Activated CD8-positive, alpha-beta T cell treated with anti-CD3 and anti-CD28 coated beads for 36 hours (primary cell): ENCODE results near the gene MPHOSPH9. TPM values are rescaled to one million over a fixed set of nuclear protein-coding genes. Genes with fewer than 3 reads are reported as not detected.

Source experiments
- ATAC-seq: fragments of 200-7000 bp; cut with Tn5 transposase; one replicate; pipeline ENCODE4 v1.10.0; 2021; ENCODE audit warnings: mild to moderate bottlenecking, moderate library complexity
- CTCF ChIA-PET: fragments of 350-600 bp; sonication (Branson Sonifier 250); formaldehyde crosslinking; loops from one replicate; lab custom pipeline; 2021; ENCODE audit warnings: antibody characterized with exemption; lab: Charles Lee
- POLR2A ChIA-PET: fragments of 350-600 bp; sonication (Branson Sonifier 250); formaldehyde crosslinking; loops from one replicate; lab custom pipeline; 2021; ENCODE audit warnings: antibody characterized with exemption; lab: Charles Lee
- DNase-seq: peaks from one replicate; pipeline ENCODE4 v3.0.0-alpha.2; 2020
- H3K27ac Mint-ChIP-seq: one replicate; pipeline ENCODE4 v1.8.0; 2021; ENCODE audit warnings: mild to moderate bottlenecking, mixed read lengths
- H3K27me3 Mint-ChIP-seq: one replicate; pipeline ENCODE4 v1.8.0; 2021; ENCODE audit warnings: mixed read lengths
- H3K36me3 Mint-ChIP-seq: one replicate; pipeline ENCODE4 v1.8.0; 2021; ENCODE audit warnings: low read depth, mixed read lengths
- H3K4me1 Mint-ChIP-seq: one replicate; pipeline ENCODE4 v1.8.0; 2021; ENCODE audit warnings: low read depth, mixed read lengths
- H3K4me3 Mint-ChIP-seq: one replicate; pipeline ENCODE4 v1.8.0; 2021; ENCODE audit warnings: mild to moderate bottlenecking, moderate library complexity, mixed read lengths
- H3K9me3 Mint-ChIP-seq: one replicate; pipeline ENCODE4 v1.8.0; 2021; ENCODE audit warnings: mixed read lengths
- CTCF ChIP-seq: fragments of 200-600 bp; IDR thresholded peaks from one replicate; pipeline ENCODE4 v1.8.0; 2022; ENCODE audit warnings: antibody characterized with exemption, mild to moderate bottlenecking
- intact Hi-C: fragments of 100-400 bp; cut with micrococcal nuclease; formaldehyde crosslinking; loops from one replicate; pipeline ENCODE4 v1.10.0; 2022
- total RNA-seq, 2 experiments: library from RNA; stranded (reverse); gene quantifications; one replicate each; pipeline ENCODE4 v1.2.3, GENCODE V29; 2021

The MPHOSPH9 gene
- total RNA-seq, 2 experiments from 2014 or later: 96.9 to 101 TPM

DNA sequence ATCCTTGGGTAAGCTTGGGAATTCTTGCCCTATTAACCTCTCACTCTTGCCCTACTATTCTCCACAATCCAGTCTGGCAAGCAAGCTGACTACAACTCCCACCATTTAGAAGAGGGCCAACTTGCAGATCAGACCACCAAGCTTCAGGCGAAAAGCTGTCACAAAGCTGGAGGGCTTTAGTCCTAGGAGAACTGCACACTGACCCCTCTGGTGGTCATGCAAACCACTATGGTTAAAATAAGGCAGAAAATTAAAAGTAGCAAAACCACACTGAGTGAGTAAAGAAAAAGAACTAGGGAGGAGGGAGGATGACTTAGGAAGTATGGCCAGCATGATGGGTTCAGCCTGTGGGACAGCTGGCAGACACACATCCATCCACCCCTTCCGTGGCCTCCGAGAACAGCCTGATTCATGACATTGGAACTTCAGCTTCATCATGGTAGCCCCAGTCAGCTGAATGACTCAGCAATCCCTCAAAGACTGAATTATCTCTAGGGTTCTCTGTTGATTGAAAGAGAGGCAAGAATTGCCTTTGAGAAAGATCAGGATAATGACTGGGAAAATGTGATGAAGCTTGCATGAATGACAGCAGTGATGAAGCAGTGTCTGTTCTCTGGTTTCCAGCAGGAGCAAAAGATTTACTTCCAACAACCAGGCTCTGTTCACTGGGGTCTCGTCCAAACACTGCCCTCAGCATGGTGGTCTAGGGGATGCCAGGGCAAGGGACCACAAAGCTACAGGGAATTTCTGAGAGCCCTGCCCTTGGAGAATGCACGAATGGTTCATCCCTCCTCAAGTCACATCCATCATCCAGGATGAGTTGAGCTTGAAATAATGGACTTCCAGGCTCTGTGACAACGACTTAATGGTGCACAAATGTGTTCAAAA is 106.4 kb downstream of the MPHOSPH9 start:
- Mint-ChIP-seq H3K27ac (no peak overlapping the region), H3K4me1 (peaks cover 39% of the 10 kb centered on the region), H3K36me3 (no peaks in the 10 kb centered on the region), H3K4me3 (no peak overlapping the region), H3K27me3 (no peaks in the 10 kb centered on the region), H3K9me3 (no peaks in the 10 kb centered on the region)
- ChIA-PET POLR2A (interaction anchor here (1.0 kb wide), 1 partner anchor 50 kb away, joined by 3 read pairs; no protein-coding TSS in a partner anchor), CTCF (interaction anchor here (1.3 kb wide), 1 partner anchor 25 kb away, joined by 3 read pairs; no protein-coding TSS in a partner anchor)
- TF ChIP-seq CTCF: no peak
- intact Hi-C loops: no loop called here
- DNase-seq (no peak), ATAC-seq (no peak)

- CTCF ChIA-PET: interaction anchor here (0.8 to 1.7 kb wide), 6 partner anchors 9 to 261 kb away, joined by 3 to 5 read pairs (median 4); no protein-coding TSS in a partner anchor
- DNase-seq: peak; percentile 31
Measured at GRCh38 chr12:123122626-123123025, 110.3 kb downstream of the MPHOSPH9 start.

DNA sequence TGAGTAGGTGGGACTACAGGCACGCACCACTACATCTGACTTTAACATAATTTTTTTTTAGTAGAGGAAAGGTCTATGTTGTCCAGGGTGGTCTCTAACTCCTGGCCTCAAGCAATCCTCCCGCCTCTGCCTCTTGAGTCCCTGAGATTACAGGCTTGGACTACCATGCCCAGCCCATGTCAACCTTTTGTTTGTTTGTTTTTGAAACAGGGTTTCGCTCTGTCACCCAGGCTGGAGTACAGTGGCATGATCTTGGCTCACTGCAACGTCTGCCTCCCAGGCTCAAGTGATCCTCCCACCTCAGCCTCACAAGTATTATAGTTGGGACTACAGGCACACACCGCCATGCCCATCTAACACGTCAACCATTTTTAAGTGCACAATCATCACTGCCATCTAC is 111.3 kb downstream of the MPHOSPH9 start:
- intact Hi-C loops: no loop called here
- Mint-ChIP-seq H3K27ac (peak overlapping the region; percentile 55), H3K4me1 (peaks cover 57% of the 10 kb centered on the region), H3K4me3 (no peak overlapping the region), H3K27me3 (no peaks in the 10 kb centered on the region), H3K36me3 (no peaks in the 10 kb centered on the region), H3K9me3 (no peaks in the 10 kb centered on the region)
- CTCF ChIA-PET: interaction anchor here (0.8 to 1.9 kb wide), 6 partner anchors 10 to 260 kb away, joined by 3 to 6 read pairs (median 3); no protein-coding TSS in a partner anchor
- TF ChIP-seq CTCF: no peak
- DNase-seq (no peak), ATAC-seq (no peak)
- POLR2A ChIA-PET: interaction anchor here (1.5 to 3.4 kb wide), 3 partner anchors 9 to 45 kb away, joined by 5 to 14 read pairs (median 7); no protein-coding TSS in a partner anchor

More at GRCh38 chr12:123122626-123123025, 110.3 kb downstream of the MPHOSPH9 start:
- H3K9me3 Mint-ChIP-seq: no peaks in the 10 kb centered on the region
- H3K4me3 Mint-ChIP-seq: no peak overlapping the region
- no peaks in the 10 kb centered on the region for H3K27me3 Mint-ChIP-seq
- no peaks in the 10 kb centered on the region for H3K36me3 Mint-ChIP-seq
- POLR2A ChIA-PET: interaction anchor here (1.5 kb wide), 1 partner anchor 9 kb away, joined by 5 read pairs; no protein-coding TSS in a partner anchor
- peak overlapping the region; percentile 55 for H3K27ac Mint-ChIP-seq
- TF ChIP-seq CTCF: no peak
- intact Hi-C loops: no loop called here
- no peak for ATAC-seq
- peaks cover 53% of the 10 kb centered on the region for H3K4me1 Mint-ChIP-seq

DNA sequence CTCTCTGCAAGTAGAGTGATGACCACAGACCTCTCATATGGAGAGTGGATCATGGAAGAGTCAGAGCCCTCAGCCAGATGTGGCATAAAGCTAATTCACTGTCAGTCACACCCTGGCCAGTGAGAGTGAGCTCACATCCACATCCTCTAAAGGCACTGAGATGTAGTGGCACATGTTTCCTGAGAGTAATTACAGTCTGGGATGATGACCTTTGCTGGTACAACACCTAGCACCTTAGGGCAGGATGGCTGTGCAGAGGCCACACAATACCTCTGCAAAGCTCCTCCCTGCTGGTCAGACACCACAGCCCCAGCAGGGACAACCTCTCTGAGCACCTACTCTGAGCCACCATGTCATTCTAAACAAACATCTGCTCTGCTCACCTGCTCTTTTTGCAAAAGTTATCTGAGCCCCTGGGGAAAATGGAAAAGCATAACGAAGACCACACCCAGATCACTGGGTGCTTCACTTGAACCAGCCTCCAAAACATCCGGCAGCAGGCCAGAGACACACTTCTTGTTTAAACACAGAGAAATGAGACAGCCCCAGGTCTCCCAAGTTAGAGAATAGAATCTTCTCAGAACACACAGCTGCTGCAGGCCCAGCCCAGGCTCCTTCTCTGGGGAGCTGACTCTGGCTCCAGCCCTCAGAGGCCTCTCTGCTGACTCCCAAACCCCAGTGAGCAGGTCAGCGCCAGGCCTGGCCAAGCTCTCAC is 112.3 kb downstream of the MPHOSPH9 start:
- peaks cover 63% of the 10 kb centered on the region for H3K4me1 Mint-ChIP-seq
- peak; percentile 83 for ATAC-seq
- intact Hi-C loops: no loop called here
- H3K27ac Mint-ChIP-seq: peak overlapping the region; percentile 84
- ChIA-PET POLR2A (interaction anchor here (0.6 to 3.4 kb wide), 8 partner anchors 11 to 112 kb away, joined by 3 to 14 read pairs (median 4); partner anchors contain the start of genes MPHOSPH9 and MTRFR), CTCF (interaction anchor here (0.9 to 1.9 kb wide), 10 partner anchors 9 to 259 kb away, joined by 3 to 6 read pairs (median 4); no protein-coding TSS in a partner anchor)
- peak; percentile 68 for DNase-seq
- no peaks in the 10 kb centered on the region for H3K9me3 Mint-ChIP-seq
- no peaks in the 10 kb centered on the region for H3K27me3 Mint-ChIP-seq
- H3K4me3 Mint-ChIP-seq: peak overlapping the region; percentile 2
- no peak for TF ChIP-seq CTCF
- H3K36me3 Mint-ChIP-seq: no peaks in the 10 kb centered on the region
